Nucleus accumbens (tissue), 56 donors: Measurements from ENCODE around the gene SIGLEC5.
"Not testable (repeated sequence)": the region's sequence is repeated elsewhere in the genome, so short reads cannot be mapped to it uniquely, and the experiment has no call there.

Experiments
- DNase-seq, 56 donors: peaks; one replicate each; lab custom pipeline; 2025; lab: John Stamatoyannopoulos, UW

The SIGLEC5 gene, protein sequence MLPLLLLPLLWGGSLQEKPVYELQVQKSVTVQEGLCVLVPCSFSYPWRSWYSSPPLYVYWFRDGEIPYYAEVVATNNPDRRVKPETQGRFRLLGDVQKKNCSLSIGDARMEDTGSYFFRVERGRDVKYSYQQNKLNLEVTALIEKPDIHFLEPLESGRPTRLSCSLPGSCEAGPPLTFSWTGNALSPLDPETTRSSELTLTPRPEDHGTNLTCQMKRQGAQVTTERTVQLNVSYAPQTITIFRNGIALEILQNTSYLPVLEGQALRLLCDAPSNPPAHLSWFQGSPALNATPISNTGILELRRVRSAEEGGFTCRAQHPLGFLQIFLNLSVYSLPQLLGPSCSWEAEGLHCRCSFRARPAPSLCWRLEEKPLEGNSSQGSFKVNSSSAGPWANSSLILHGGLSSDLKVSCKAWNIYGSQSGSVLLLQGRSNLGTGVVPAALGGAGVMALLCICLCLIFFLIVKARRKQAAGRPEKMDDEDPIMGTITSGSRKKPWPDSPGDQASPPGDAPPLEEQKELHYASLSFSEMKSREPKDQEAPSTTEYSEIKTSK

DNA sequence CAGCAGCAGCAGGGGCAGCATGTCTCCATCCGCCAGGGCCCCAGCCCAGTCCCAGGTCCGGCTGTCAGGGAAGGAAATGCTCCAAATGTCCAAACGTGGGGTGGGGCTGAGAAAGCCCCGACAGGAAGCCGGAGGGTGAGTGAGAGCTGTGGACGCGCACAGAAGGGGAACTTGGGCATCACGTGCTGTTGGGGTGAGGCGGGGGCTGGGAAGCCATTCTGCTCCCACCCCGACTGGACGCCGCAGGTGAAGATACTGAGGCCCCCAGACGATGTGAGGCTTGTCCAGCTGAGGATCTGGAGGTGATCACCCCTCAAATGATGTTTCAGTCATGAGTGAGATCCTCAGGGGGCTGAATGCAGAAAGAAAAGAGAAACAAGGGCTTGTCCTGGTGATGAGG lies at the start of gene SIGLEC5:
Gene SIGLEC5 (minus strand): TSS at position 87 of the 400 bp plus-strand sequence. CDS start 66 bp downstream, at position 21.
- DNase-seq = peak in 1 of 56 donors; percentile 6

DNA sequence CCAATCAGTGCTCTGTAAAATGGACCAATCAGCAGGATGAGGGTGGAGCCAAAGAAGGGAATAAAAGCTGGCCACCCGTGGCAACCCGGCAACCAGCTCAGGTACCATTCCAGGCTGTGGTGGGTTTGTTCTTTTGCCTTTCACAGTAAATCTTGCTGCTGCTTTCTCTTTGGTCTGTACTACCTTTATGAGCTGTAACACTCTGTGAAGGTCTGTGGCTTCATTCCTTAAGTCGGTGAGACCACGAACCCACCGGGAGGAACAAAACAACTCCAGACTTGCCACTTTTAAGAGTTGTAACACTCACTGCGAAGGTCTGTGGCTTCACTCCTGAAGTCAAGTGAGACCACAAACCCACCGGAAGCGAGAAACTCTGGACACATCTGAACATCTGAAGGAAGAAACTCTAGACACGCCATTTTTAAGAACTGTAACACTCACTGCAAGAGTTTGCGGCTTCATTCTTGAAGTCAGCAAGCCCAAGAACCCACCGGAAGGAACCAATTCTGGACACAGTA lies 46.4 kb upstream of the SIGLEC5 start:
- no peak for DNase-seq

DNA sequence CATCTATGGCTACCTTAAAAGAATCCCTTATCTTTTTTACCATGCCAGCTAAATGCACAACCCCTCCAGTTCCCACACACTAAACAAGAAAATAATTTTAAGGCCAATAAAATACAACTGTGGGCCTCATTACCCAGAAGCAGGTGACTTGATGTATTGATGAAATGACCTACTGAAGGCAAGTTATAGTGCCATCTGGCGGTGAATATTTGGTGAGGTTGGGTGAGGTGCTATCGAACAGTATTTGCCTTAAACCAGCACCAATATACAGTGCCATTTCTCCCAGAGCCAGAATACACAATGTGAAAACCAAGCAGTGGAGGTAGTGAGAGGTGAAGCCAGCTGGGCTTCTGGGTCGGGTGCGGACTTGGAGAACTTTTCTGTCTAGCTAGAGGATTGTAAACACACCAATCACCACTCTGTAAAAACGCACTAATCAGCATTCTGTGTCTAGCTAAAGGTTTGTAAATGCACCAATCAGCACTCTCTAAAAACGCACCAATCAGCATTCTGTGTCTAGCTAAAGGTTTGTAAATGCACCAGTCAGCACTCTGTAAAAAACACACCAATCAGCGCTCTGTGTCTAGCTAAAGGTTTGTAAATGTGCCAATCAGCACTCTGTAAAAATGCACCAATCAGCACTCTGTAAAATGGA lies 45.8 kb upstream of the SIGLEC5 start:
- DNase-seq = not testable (repeated sequence)

DNA sequence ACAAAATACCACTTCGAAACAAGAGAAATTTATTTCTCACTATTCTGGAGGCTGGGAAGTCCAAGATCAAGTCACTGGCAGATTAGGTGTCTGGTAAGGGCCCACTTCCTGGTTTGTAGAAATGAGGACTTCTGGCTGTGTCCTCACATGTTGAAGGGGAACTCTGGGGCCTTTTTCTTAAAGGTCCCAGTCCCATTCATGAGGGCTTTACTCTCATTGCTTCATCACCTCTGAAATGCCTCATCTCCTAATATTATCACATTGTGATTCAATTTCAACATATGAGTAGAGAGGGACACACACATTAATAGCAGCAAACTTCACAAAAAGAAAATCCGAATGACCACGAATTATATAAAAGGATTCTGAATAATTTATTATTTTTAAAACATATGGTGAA lies 38.0 kb upstream of the SIGLEC5 start:
- no peak for DNase-seq

DNA sequence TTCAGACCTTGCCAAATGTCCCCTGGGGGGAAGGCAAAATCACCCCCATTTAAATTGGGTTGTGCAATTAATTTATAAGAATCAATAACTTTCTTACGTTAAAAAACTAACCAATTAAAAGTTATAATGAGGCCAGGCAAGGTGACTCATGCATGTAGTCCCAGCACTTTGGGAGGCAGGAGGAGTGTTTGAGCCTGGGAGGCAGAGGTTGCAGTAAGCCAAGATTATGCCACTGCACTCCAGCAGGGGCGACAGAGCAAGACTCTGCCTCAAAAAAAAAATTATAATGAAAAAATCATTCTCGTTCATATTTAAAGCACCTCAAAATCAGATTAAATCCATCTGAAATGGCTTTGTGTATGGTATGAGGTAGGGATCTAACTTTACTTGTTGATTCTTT lies 34.8 kb upstream of the SIGLEC5 start:
- DNase-seq = no peak

DNA sequence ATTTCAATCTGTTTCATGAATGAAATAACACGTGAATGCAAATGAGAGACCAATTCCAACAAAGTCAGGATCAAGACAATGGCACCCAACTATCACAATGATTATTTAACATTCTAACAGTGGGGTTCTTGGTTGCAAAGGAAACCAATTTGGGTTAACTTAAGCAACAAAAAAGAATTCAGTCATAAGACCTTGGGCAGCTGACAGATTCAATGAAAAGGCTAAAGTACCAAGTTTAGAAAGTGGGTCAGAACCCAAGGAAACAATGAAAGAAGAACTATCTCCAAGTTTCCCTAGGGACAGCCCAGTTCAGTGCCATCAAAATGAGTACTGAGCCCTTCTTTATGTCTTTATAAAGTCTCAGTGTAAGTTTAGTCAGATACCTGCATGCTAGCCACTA lies 33.9 kb upstream of the SIGLEC5 start:
- DNase-seq = no peak

DNA sequence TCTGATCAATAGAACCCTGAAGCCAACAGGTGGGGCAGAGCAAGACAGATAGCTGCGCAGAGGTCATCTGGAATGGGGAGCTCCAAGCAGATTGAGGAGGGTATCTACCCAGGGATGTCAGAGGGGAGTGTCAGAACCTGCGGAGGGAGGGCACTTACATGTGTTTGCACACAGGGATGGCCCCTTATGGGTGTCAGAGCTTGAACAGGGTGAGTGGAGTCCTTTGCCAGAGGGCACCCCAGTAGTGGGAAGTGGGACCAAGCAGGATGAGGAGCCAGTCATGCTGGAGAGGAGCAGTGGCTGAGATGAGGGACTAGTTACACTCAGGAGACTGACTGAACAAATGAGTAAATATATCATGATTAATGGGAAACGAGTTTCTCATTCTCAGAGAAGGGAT lies 33.4 kb upstream of the SIGLEC5 start:
- DNase-seq = no peak

DNA sequence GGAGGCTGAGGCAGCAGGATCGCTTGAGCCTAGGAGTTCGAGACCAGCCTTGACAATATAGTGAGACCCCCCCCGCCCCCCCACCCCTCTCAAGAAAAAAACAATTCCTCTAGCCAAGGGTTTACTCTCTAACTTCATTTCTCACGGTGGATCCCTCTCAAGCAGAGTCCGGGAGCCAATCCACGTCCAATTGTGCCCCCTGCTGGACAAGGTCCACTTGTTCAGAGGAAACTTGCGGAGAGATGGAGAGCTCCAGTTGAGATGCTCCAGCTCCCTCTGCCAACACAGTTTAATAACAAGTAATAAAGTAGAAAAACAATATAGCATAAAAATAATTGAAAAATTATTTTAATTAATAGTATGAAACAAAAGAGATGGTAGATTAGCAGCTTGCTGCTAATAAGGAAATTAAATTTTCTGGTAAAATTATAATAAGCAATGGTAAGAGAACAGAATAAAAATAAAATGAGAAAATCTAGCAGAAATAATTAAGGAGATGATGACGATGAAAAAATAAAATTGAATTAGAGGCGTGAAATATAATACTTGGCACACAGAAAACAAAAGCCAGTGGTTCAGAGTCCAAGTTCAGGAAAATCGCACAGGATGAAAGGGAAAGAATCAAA lies 30.9 kb upstream of the SIGLEC5 start:
- peak in 50 of 56 donors; percentile 5 to 87 (median 44) for DNase-seq

DNA sequence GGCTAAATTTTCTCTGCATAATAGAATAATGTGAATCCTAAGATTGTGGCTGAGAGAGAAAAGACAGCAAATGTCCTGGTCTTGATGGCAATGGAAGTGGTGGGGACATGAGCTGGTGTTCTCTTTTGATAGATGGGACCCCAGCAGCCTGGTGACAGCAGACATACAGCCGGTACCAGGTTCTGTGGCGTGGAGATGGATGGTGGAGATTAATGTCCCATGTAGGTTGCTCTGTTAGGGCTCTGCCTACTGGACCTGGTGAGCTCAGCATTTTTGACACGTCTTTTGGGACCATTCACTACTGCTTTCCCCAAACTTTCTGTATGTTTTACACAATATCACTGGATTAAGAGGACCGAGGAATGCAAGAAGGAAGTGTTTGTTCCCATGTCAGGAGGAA lies 24.6 kb upstream of the SIGLEC5 start:
- no peak for DNase-seq

DNA sequence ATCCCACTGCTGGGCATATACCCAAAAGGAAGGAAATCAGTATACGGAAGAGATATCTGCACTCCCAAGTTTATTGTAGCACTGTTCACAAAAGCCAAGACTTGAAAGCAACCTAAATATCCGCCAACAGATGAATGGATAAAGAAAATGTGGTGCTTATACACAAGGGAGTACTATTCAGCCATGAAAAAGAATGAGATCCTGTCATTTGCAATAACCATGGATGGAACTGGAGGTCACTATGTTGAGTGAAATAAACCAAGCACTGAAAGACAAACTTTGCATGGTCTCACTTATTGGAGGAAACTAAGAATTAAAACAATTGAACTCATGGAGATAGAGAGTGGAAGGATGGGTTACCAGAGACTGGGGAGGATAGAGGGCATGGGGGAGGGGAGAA lies 23.0 kb upstream of the SIGLEC5 start:
- DNase-seq = no peak

DNA sequence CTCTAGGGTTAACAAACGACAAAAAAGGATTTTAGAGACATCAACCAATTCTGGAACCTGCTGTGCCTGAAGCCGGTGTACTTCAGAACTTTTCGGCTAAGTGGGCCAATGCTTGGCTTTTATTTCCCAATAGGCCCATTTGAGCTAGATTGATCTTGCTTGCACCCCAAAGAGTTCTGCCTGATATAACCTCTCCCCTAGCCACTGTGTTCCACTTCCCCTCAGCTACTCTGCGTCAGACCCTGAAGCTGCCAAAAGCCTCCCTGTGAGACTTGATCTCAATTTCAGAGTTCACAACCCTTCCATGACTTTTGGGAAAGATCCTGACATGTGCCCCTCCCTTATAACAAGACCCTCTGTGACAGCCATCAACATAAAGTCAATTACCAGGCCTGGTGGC lies 22.1 kb upstream of the SIGLEC5 start:
- no peak for DNase-seq

DNA sequence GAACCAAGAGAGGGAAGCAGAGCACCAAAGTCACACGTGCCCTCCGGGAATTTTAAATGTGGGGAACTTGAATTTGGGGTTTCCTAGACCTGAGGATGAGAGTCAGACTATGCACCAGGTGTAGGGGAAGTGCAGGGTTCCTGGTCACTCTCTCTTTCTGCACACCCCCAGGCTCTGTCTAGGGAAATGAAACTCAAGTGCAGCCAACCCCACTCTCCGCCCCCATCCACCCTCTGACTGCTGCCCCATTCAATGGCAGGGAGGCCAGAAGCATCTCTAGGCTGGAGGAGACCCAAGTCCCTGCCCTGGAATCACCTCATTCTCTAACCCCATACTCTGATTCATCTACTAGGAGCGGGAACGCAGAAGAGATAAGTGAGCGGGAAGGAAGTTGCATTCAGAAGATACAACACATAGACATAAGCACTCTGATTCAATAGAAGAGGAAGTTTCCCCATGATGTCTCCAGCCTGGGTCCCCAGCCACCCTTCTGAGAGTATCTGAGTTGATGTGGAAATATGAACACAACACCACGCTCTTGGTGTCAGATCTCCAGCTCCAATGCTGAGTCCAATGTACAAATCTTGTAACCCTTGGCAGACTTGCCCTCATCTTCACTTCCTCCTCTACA lies 21.1 kb upstream of the SIGLEC5 start:
- peak in 1 of 56 donors; percentile 33 for DNase-seq

DNA sequence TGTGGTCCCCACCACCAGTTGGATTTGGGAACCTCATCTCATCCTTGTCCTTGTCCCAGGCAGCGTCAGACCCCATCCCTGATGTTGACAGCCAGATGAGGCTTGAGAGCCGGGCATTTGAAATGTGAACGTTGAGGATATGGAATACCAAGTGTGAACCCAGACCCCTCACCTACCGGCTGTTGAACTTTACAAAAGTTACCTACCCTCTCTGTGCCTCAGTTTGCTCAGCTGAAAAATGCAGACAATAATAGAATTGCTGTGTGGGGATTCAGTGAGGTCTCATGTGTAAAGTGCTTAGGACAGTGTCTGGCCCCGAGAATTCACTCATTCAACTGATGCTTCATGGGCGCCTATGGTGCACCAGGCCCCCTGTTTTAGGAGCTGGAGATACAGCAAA lies 17.1 kb upstream of the SIGLEC5 start:
- no peak for DNase-seq

DNA sequence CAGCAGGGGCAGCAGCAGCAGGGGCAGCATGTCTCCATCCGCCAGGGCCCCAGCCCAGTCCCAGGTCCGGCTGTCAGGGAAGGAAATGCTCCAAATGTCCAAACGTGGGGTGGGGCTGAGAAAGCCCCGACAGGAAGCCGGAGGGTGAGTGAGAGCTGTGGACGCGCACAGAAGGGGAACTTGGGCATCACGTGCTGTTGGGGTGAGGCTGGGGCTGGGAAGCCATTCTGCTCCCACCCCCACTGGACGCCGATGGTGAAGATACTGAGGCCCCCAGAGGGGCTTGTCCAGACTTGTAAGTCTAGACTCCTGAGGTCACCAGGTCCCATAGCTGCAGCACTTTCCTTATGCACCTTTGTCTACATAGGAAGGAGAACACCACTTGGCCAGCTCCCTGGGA lies 16.5 kb upstream of the SIGLEC5 start, which contains the start of gene SIGLEC14:
Gene SIGLEC14 (minus strand): TSS at position 96 of the 400 bp plus-strand sequence. CDS start 66 bp downstream, at position 30.
- DNase-seq = not testable (repeated sequence)

DNA sequence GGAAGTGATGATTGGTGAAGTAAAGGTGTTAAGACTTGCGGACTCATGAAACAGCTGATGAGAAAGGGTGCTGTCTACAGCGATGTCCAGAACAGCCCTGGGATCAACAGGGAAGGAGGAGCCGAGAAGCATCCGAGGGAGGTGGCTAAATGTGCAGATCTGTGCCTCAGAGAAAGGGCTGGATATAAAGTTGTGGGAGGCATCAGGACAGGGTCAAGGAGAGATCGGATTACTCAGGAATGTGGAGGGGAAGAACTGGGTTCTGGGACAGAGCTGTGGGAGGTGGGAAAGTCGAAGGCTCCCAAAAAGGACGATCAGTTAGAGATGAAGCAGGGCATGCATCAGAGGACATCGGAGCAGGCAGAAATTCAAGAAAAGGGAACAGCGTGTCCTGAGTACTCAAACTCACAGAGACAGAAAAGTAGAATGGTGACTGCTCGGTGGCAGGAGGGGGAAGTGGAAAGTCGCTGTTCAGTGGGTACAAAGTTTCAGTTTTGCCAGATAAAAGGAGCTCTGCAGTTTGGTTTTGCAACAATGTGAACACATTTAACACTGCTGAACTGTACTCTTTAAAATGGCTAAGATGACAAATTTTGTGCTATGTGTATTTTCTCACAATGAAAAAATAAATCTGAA lies 14.6 kb upstream of the SIGLEC5 start:
- DNase-seq = no peak

DNA sequence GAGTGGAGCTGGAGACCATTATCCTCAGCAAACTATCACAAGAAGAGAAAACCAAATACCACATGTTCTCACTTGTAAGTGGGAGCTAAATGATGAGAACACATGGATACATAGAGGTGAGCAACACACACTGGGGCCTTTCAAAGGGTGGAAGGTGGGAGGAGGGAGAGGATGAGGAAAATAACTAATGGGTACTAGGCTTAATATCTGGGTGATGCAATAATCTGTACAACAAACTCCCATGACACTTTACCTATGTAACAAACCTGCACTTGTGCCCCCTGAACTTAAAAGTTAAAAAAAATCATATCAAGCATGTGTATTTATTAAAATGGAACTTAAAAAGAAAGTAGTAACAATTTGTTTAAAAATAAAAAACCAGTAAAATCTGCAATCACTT lies 11.4 kb upstream of the SIGLEC5 start:
- DNase-seq = no peak

DNA sequence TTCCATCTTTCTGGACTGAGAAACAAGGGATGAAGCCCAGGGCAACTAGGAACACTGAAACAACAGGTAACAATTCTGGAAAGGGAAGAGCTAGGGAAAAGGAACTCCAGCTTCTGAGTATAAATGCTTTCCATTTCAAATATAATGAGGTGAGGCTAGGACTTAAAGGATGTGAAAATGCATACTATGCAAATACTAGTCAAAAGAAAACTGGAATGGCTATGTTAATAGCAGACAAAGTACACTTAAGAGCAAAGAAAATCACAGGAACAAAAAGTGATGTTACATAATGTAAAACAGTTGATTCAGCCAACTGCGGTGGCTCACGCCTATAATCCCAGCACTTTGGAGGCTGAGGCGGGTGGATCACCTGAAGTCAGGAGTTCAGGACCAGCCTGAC lies 10.2 kb upstream of the SIGLEC5 start:
- no peak for DNase-seq

DNA sequence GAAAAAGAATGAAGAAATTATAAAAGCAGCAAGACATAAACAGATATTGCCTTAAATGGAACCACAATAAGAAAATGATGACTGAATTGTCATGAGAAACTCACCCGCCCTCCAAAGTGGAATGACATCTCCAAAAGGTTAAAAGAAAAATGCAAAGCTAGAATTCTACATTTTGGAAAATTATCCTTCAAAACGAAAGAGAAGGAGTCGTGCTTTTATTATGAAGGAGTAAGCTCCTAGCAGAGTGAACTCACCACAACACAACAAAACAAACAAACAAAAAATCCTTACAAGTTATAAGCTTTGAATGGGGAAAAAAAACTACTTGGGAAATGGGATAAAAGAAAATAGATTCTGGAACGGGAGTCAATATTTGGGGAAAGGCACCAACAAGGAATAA lies 9.7 kb upstream of the SIGLEC5 start:
- no peak for DNase-seq

DNA sequence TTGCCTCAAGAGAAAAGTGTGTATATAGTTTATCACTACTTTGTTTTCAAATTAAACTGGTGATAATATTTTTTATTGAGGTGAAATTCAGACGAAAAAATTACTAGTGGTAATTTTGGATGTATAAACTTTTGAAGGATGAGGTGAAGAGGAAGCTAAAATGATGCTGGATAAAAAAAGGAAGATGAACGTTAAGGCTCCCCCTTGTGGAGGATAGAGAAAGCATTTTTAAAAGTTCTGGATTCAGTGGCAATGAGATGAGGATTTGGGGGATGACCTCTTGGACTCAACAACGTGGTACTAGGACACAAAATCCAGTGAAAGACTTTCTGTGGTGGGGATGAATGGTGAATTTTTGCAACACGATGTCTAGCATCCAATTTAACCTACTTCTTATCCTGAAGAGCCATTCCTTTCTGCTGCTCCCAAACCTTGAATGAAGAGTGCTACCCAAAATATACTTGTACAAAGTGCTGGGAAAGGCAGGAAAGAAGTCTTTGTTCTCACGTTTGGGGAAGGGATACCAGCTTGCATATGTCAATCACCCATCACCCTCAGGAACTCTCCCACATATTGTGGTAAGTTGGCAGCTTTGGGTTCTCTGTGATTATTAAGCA lies 7.3 kb upstream of the SIGLEC5 start:
- no peak for DNase-seq

DNA sequence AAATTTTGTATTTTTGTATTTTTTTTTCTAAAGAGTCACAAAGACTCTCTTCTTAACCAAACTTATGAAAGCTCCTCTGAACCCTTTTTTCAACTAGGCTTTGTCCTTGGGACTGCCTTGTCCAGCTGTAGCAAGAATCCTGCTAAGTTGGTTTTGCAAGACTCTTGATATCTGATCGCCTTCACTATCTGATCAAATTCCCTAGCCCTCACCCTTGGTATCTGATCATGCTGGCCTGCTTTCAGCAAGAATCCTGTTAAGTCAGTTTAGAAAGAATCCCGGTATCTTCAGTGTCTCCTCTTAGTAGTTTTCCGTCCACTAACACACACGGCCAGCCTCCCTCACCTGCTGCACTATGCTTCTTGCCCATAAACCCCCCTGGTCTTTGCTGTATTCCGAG lies 1.9 kb upstream of the SIGLEC5 start:
- no peak for DNase-seq
